Measurements from ENCODE around the gene VAMP4.
"Not testable (repeated sequence)": the region's sequence is repeated elsewhere in the genome, so short reads cannot be mapped to it uniquely, and the experiment has no call there.

VAMP4 gene

DNA sequence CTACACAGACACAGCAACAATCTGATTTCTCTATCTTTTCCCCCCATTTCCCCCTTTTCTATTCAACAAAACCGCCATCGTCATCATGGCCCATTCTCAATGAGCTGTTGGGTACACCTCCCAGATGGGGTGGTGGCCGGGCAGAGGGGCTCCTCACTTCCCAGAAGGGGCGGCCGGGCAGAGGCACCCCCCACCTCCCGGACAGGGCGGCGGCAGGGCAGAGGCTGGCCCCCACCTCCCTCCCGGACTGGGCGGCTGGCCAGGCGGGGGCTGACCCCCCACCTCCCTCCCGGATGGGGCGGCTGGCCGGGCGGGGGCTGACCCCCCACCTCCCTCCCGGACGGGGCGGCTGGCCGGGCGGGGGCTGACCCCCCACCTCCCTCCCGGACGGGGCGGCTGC is 48.3 kb downstream of the VAMP4 start:
- not testable (repeated sequence) for DNase-seq

DNA sequence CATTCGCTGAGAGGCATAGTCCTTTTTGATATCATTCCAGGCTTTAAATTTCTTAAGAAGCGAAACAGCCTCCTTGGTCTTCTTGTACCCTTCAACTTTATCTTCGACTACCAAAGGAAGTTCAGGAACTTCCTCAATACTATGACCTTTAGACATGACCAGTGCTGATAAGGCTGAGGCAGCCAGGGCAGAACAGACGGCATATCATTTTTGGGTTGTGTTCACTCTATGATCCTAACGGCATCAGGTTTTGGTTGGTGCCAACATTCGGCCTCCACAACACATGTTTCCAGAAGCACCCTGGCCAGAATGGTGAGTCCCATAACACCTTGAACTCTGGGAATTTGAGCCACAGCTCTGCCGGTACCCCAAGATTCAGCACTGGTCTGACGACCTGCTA is 58.0 kb downstream of the VAMP4 start:
- DNase-seq: no peak

DNA sequence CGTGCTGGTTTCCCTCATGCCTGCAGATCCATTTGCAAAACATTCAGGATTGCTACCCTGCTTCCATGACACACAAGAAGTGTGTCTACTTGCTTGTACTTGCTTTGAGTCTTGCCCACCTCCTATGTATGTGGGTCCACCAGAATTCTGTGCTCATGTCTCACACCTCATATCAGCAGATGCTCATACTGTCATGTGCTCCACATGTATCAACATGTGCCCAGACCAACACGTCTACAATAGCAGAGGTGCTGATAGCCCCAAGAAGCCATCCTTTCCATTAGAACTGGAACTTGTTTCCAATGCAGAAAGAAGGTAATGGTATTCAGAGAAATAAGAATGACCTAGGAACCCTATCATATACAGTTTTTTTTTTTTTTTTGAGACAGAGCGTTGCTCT is 61.5 kb downstream of the VAMP4 start:
- DNase-seq: no peak

DNA sequence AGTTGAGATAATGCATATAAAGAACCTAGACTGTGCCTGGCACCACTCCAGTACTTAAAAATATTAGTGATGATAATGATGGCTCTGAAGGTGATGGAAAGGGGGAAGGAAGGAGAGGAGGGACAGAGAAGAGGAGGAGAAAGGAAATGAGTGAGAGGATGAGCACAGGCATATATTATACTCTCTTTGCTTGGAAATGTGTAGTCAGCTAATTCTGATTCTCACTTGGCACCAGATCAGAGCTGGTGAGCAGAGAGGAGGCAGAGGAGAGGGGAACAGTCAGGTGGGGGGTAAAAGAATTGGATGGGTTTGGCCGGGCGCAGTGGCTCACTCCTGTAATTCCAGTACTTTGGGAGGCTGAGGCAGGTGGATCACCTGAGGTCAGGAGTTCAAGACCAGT is 65.0 kb downstream of the VAMP4 start:
- DNase-seq: no peak

DNA sequence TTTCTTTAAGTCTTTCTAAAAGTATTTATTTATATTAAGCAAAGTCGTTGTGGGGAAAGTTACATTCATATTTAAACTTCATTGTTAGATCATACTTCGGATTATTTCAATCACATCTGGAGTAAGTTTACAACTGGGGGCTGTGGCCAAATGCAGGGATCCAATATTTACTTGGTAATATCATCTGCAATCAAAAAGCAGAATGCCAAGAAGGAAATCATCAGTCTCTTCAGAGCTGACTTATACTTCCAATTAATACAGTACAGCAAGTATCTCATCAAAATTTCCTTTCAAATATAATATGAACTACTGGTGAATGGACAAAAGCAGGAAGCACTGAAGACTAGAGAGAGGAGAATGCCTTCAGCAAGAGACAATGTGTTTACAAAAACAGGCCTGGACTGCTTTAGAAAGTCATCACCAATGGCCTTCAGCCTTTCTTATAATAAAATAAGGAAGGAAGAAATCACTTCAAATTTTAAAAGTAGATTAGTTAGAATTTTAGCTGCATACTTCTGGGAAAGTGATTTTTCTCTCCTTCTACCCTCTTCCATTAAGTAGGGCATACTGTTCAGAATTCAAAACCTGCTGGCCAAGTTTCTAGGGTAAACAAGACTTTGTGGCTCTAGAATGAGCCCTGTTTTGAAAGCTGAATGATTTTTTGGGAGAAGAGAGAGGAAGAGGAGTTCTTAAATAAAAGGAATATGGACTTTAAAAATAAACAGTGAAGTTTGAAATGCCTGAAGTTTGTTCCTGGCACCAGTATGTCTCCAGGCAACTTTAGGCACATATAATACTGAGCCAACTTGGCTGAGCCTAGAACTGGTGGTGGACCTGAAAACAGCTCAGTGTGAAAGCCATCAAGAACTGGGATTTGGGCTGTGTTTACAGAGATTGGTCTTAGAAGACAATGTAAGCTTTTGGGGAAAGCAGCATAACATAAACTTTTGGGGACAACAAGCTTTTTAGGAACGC is 67.1 kb downstream of the VAMP4 start:
- no peak for DNase-seq

DNA sequence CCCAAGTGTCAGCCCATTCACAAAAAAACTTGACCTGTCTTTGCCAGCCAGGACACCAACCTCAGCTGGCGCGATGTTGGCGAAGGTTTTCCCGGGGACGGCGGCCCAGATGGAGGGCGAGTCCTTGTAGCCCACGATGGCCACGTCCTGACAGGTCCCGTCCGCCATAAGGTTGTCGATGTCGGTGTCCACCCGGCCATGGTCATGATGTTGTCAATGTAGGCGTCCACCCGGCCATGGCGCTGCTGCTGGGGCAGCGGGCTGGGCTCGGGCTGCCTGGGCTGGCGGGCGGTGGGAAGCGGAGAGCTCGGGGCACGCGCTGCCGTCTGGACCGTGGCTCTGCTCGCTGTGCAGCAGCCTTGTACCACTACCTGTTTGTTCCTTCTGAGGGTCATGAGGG is 71.1 kb downstream of the VAMP4 start:
- DNase-seq: no peak

DNA sequence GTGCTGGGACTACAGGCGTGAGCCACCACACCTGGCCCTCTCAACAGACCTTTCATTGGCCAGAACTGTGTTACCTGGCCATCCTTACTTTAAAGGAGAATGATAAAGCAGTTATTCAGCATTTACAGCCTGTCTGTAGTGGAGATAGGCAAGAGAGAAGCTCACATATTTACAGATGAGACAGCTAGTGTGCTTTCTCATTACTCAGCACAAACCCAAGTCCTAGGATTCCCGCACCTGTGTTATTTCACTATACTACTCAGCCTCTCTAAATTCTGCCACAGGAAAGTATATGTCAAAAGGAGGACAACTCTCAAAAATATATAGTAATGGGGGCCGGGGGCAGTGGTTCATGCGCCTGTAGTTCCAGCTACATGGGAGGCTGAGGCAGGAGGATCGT is 73.5 kb downstream of the VAMP4 start:
- DNase-seq: no peak

DNA sequence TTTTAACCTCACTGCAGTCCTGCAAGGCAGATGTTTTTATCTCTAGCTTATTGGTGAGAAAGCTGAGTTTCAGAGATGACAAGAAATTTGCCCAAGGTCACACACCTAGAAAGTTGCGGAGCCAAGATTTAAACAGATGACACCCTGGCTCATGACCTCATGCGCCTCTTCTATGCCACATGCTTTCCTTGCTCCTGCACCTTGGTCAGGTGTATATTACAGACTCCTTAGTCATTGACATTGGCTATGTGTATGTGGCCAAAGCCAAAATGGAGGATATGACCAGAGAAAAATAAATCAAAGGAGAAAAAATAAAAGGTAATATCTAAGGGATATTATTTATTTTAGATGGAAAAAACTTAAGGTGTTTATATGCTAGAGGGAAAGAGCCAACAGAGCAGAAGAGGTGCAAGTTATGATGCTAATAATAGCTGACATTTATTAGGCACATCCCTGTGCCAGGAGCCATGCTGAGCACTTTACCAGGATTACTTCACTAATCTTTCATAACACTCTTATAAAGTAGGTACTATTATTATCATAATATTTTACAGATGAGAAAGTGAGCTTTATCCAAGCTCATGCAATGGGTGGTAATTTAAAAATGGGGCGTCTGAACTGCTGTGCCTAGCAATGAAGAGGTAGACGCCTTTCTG is 75.6 kb downstream of the VAMP4 start:
- no peak for DNase-seq

DNA sequence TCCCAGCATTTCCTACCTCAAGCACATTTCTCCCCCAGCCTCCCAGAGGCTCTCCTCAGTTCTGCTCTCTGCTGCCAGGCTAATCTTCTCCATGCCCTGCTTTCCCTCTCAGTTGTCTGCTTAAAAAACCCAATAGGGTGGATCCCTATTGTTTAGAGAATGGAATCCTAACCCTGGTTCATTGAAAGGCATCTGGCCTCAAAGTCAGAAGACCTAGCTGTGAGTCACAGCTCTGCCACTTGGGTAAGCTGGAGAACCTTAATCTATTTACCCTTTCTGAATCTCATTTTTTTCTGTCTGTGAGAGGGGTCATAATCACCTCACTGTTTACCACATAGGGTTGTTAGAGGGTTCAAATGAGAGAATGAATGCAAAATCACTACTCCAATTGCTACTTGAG is 76.9 kb downstream of the VAMP4 start:
- no peak for DNase-seq

DNA sequence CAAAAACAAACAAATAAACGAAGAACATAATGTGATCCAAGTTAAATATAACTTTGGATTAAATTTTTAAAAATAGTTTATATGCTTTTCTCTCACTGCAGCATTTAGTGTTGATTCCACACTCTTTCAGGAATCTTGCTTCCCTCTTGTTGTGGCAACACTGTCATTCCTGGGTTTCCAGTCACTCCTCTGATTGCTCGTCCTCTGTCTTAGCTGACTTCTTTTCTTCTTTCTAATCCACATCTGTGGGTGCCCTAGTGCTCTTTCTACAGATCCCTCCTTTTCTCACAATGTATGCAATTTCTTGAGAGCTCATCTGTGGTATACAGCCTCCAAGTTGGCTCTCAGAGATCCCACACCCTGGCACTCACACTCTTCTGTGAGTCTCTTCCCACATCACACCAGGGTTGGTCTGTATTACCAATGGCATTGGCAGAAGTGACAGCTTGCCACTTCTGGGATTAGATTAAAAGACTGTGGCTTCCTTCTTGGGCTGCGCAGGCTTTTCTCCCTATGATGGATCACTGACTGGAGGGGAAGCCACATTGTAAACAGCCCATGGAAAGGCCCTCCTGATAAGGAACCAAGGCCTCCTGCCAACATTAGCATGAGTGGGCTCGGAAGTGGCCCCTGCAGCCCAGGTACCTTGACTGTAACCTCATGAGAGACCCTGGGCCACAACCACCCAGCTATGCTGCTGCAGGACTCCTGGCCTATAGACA is 77.8 kb downstream of the VAMP4 start:
- no peak for DNase-seq

DNA sequence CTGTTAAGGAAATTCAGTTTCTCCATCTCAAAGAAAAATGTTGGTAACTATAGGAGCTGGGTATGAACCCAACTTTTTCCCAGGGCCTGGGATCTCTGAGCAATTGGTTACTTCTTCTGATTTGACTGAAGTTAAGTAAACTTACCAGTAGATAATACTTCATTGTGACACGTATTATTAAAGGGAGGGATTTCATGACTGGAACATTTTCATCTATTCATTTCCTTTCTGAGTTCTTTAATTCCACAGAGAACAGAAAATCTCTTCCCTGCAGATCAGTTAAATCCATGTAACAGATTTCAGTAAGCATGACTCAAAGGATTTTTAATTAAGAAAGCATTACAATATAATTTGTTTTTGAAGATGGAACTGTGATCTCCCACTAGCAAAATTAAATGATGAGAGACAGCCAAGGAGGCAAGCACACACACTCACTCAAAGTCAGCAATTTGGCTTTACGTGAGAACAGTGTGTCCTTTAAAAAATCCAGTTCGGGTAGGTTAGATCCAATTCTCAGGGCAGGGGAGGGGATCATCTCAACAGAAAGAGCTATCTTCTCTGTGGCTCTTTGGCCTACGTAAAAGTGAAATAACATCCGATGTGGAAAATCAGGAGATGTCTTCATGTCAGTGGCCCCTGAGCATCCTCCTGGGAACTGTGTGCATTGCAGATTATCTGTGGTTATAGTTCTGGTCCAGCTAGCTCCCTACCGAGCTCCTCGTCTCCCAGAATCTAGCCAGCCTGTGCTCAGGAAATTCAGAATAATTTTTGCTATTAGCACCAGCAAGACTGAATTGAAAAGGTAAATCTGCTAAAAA is 78.6 kb downstream of the VAMP4 start:
- no peak for DNase-seq

DNA sequence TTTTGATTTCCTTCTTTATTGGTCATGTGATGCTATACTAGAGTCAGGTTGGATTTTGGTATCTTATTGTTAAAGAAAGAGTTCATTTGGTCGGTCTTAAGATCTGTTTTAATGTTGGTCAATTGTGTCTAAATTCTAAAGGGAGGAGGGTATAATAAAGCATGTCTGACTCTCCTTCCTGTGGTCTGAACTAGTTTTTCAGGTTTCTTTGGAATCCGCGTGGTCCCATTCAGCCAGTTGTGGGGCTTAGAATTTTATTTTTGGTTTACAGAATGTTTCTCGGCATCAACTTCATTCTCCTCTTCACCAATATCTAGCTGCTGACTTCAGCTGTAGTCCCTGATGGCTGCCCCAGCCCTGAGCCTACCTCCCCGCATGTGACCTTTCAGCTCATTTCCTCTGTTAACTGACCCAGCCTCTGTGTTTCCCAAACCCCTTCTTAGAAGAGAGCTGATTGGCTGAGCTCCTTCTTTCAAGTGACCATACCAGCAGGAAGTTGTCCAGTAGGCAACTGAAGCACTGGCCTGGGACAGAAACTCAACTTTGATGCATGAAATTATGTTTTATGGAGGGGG is 80.7 kb downstream of the VAMP4 start:
- DNase-seq: no peak

DNA sequence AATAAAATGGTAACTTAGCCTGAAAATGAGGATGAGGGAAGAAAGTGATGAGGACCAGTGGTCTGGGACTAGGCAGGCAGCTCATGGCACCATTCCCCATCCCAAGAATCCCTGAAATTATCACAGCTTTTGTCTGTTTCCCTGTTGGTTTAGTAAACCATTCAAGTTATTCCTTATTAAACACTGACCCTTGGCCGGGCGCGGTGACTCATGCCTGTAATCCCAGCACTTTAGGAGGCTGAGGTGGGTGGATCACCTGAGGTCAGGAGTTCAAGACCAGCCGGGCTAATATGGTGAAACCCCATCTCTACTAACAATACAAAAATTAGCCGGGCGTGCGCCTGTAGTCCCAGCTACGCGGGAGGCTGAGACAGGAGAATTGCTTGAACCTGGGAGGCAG is 85.7 kb downstream of the VAMP4 start:
- not testable (repeated sequence) for DNase-seq

DNA sequence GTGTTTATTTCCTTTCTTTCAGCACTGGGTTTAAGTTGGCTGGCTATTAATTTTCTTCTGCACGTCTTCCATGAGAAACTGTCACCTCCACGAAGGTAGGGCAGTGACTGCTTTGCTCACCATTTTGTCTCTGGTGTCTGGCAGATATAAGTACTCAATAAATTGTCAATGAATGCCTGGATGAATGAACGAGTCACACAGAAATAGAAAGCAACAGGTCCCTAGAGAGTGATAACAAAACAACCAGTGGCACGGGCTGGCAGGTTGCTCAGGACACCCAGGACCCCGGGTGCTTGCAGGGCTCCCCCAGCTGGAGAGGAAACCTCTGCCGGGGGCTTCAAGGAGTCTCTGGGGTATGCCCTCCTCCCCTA is 86.1 kb downstream of the VAMP4 start:
- no peak for DNase-seq

DNA sequence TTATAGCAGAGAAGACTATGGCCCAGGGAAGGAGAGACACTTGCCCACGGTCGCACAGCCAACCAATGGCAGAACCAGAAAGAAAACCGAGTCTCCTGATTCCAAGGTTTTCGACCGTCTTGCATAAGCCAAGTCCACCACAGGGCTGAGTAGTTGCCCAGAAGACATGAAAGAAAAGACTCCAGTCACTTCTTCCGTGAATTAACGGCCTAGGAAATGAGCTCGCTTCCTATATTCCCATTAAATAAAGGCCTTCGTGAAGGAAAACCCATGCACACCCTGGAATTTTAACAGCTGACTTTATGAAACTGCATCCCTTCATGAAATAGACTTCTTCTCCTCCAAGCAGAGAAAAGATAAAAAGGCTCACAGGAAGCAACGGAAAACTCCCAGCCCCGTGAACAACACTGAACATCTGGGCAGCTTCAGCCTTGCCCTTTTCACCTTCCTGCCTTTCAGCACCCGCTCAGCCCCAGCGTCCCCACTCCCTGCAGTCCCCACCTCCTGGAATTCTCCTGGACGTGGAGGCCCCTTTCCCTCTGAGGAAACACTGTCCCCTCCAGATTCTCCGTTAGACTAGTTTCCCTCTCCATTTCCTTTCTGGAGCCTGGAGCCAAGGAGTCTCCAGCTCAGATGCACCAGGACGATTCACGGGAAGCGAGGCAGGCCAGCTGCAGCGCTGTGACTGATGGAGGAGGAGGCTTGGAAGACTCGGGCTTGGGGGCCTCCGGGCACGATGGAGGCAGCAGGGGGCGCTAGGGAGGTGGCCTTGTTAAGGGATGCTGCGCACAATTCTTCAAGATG is 86.7 kb downstream of the VAMP4 start:
- DNase-seq: peak; percentile 77

DNA sequence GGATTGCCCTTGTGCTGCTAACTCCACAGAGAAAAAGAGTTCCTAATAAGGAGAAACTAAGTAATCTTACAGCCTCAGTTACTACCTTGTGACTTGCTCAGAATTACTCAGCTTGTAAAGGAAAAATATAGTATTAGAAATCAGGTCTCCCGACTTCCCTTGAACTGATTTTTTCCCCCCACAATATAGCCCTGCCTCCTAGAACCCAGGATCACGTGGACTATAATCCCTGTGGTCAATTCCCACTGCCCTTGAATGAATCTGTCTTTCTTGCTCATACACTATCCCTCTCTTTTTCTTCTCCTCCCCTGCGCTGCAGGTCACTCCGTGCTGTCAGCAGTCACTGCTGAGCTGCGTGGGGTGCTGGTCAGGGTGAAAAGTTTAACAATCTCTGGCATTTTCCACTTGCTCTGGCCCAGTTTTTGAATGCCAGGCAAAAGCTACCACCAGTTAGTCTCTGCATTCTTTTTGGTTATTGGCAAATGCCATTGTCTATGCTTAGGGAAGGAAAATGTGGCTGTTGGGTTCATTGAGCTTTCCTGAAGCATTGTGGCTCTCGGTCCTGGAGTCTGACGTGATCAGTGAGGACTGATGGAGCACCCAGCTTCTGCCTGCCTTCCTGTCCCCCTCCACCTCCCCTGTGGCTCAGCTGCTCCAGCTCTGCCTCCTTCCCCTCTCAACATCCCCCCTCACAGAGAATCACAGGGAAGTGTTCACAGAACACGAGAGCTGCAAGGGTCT is 87.5 kb downstream of the VAMP4 start:
- DNase-seq: no peak

DNA sequence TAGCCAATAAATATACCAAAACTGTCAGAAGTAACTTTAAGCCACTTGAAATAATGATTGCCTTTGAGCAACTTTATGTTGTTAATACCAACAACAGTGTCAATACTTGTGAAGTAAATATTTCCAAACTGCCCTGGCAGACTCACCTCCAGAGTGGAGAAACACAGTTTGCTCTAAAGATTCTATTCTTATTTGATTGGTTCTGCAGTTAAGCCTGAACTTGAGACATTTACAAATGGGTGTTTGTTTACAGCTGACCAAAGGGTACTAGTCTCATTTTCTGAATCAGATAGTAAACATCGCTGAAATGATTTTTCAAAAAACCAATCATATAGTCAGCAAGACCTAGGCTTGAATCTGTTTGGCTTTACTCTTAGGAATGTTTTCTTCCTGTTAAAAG is 88.1 kb downstream of the VAMP4 start:
- DNase-seq: no peak

DNA sequence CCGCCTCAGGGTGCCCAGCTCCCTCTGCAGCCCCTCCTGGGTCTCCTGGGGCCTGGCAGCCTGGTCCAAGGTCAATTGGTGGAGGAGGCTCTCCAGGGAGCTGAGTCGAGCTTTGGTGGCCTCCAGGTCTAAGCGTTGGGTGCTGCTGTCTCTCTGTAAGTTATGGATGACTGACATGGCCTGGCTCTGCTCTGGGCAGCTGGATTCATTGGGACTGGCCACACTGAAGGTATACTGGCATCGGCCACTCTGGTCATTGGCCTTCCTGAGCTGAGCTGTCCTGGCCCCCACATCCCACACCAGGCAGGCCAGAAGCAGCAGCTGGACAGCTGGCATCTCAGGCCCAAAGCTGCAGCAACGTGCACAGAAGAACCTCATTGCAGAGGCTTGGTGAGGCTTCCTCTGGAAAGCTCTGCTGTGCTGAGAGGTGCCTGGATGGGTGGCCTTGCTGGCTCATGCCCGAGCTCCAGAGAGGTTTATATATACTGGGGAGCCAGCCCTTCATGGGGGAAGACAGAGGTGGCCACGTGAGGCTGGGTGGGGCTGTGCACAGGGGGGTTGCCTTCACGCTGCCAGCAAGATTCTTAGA is 89.5 kb downstream of the VAMP4 start, which contains the start of gene MYOC:
Gene MYOC (minus strand): TSS at position 455 of the 589 bp plus-strand sequence. CDS start 77 bp downstream, at position 378.
- DNase-seq: no peak

Data from stimulated activated CD4-positive, alpha-beta T cell treated with anti-CD3 and anti-CD28 coated beads, Interleukin-4, amount 100 ng/mL, for 24 hours (primary cell).